Right lobe of liver (tissue), 6 donors: Measurements from ENCODE around the gene HS6ST2. TPM values are rescaled to one million over a fixed set of nuclear protein-coding genes. Genes with fewer than 3 reads are reported as not detected.

Source experiments
- ATAC-seq, 4 donors: fragments of 200-7000 bp; cut with Tn5 transposase; one replicate each; pipeline ENCODE4 v1.9.1; 2020; ENCODE audit warnings: mild to moderate bottlenecking in 4 of 4, moderate library complexity in 4 of 4
- DNase-seq, 3 donors: peaks; one replicate each; pipeline ENCODE4 v3.0.0-alpha.2; 2020
- H3K27ac ChIP-seq, 3 donors: fragments of 200-600 bp; one replicate each; pipeline ENCODE4 v1.8.0; 2022
- H3K27me3 ChIP-seq, 2 donors: fragments of 200-600 bp; one replicate each; pipeline ENCODE4 v1.8.0; 2022
- H3K36me3 ChIP-seq, 4 donors: fragments of 200-600 bp; sonication (generic) in 1 of 4; one replicate each; pipeline versions ENCODE4 v1.5.1 to v1.8.0; 2017 to 2022; ENCODE audit warnings: control low read depth in 1 of 4
- H3K4me1 ChIP-seq, 4 donors: fragments of 200-600 bp; sonication (generic) in 1 of 4; one replicate each; pipeline versions ENCODE4 v1.5.1 to v1.8.0; 2017 to 2022; ENCODE audit warnings: control low read depth in 1 of 4
- H3K4me3 ChIP-seq, 3 donors: fragments of 200-600 bp; one replicate each; pipeline ENCODE4 v1.8.0; 2022
- H3K9me3 ChIP-seq, 4 donors: fragments of 200-600 bp; sonication (generic) in 1 of 4; one replicate each; pipeline versions ENCODE4 v1.5.1 to v1.8.0; 2017 to 2022; ENCODE audit warnings: control low read depth in 1 of 4
- CTCF ChIP-seq, 4 donors: fragments of 200-600 bp in 3 of 4; fragments of 450-650 bp in 1 of 4; IDR thresholded peaks; one replicate each; pipeline versions ENCODE4 v1.5.1 to v1.8.0; 2016 to 2022; ENCODE audit warnings: antibody characterized with exemption in 4 of 4, mild to moderate bottlenecking in 2 of 4
- POLR2A ChIP-seq: fragments of 450-650 bp; IDR thresholded peaks from one replicate; pipeline ENCODE4 v1.6.1; 2017; ENCODE audit warnings: antibody characterized with exemption, mild to moderate bottlenecking
- WGBS: methylation state at CpG from one replicate; pipeline ENCODE4 v1.1.6; 2018; ENCODE audit warnings: low coverage, low lambda C conversion rate; ENCODE audit not compliant: insufficient coverage; ENCODE audit errors: missing lambda C conversion rate; 5-methylcytosine and 5-hydroxymethylcytosine counted together
- intact Hi-C, 2 donors: fragments of 100-400 bp; cut with DNase I; formaldehyde crosslinking; loops; one replicate each; pipeline versions ENCODE4 v1.11.2 to v1.14.1; 2022
- total RNA-seq, 6 experiments: library from RNA; depleted of rRNA in 2 of 6; stranded (reverse); fragments of >200 nt in 2 of 6; fragmentation: NEBNext Ultra II Directional in 3 of 6; extraction: Animal tissue kit (Norgen Biotek cat#: 25700) in 3 of 6; gene quantifications; one replicate each; pipeline versions ENCODE4 v1.1.0 to v1.2.4, GENCODE V29; 2016 to 2023
- donor health status: DM: no; HTN: yes; CAD: no.
- donor health status: DM: no; HTN: no; CAD: no.
- donor health status: DM: no; HTN: no; CAD: no.
- donor health status: DM: no; HTN: yes; CAD: no.
- donor health status: DM: no; HTN: yes; CAD: no.

HS6ST2 gene
- total RNA-seq, 6 experiments from 2014 or later = 0.09 TPM; not detected in 5

DNA sequence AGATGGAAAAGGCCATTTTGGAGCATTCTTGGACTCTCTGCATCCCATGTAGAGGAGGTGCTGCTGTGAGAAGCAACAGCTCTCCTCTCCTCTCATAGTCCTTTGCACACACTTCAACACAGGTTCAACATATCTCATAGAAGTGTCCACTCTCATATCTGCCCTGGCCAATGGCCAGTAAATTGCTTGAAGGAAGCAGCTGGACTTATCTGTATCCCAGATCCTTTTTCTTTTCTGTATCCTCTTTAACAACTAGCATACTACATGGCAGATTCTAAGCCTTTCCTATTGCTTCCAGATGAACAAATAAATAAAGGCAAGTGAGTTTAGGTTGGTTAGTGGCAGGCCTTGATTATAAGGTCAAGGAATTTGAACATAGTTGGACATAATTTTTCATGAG lies 122.0 kb downstream of the HS6ST2 start:
- H3K27ac ChIP-seq = no peak overlapping the region
- H3K9me3 ChIP-seq = no peaks in the 10 kb centered on the region
- intact Hi-C loops = no loop called here
- ATAC-seq (no peak), DNase-seq (no peak)
- no peak for TF ChIP-seq POLR2A
- no peaks in the 10 kb centered on the region for H3K4me1 ChIP-seq
- H3K27me3 ChIP-seq = peaks cover 0 to 3% of the 10 kb centered on the region in 2 donors
- no peak overlapping the region for H3K4me3 ChIP-seq
- no peaks in the 10 kb centered on the region for H3K36me3 ChIP-seq

DNA sequence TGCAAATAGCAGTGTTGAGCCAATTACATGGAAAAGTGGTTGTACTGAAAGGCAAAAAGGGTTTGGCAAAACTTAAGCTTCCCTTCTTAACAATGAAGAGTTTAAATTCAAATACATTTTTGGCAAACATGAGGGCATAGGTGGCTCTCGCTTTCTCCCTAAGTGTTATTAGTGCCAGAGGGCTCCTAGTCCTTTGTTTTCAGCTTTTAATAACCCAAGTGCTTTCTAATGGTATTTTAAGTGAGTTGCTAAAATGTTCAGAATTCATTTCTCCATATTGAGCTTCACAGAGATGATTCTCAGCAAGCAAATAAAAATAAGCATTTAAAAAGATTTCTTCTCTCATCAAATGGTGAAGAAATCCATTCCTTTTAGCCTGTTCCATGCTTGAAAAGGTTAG lies 123.7 kb downstream of the HS6ST2 start:
- Histone ChIP-seq H3K9me3 (no peaks in the 10 kb centered on the region), H3K4me3 (no peak overlapping the region), H3K27ac (no peak overlapping the region), H3K27me3 (peaks cover 0 to 3% of the 10 kb centered on the region in 2 donors), H3K36me3 (no peaks in the 10 kb centered on the region), H3K4me1 (no peaks in the 10 kb centered on the region)
- DNase-seq (no peak), ATAC-seq (no peak)
- TF ChIP-seq CTCF (IDR thresholded peaks at IDR 0.05) = no peak
- TF ChIP-seq POLR2A = no peak
- intact Hi-C loops = no loop called here
- WGBS = 43% methylated on average over 1 of the region's 1 CpG

DNA sequence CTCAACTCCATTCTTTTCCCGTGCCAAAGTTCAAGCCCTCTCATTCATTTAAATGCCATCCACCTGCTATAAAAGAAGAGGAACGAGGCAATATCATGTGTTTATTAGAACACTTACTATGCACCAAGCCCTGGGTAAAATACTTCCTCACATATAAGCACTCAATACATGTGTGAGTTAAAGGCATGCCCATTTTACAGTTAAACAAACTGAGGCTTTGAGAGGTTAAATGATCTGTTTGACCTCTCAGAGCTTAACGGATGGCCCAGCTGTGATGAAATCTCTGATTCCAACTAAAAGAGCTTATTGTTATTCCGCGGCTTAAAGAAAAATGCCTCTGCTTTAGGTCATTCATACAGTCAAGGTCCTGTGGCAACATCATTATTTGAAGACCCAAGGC lies 124.3 kb downstream of the HS6ST2 start:
- Histone ChIP-seq H3K4me3 (no peak overlapping the region), H3K27ac (no peak overlapping the region), H3K36me3 (no peaks in the 10 kb centered on the region), H3K4me1 (no peaks in the 10 kb centered on the region), H3K9me3 (no peaks in the 10 kb centered on the region), H3K27me3 (peaks cover 0 to 3% of the 10 kb centered on the region in 2 donors)
- 49% methylated on average over 5 of the region's 5 CpGs for WGBS
- ATAC-seq (no peak), DNase-seq (no peak)
- intact Hi-C loops = no loop called here
- TF ChIP-seq POLR2A = no peak
- TF ChIP-seq CTCF (IDR thresholded peaks at IDR 0.05) = no peak

GRCh38 chrX:132833373-132833772 lies 125.1 kb downstream of the HS6ST2 start:
- 27% methylated on average over 2 of the region's 2 CpGs for WGBS
- intact Hi-C loops = no loop called here
- no peak for TF ChIP-seq CTCF (IDR thresholded peaks at IDR 0.05)
- TF ChIP-seq POLR2A = no peak
- Histone ChIP-seq H3K36me3 (no peaks in the 10 kb centered on the region), H3K4me1 (no peaks in the 10 kb centered on the region), H3K4me3 (no peak overlapping the region), H3K9me3 (no peaks in the 10 kb centered on the region), H3K27me3 (peaks cover 0 to 3% of the 10 kb centered on the region in 2 donors), H3K27ac (no peak overlapping the region)
- DNase-seq = no peak
- no peak for ATAC-seq

- WGBS = 59% methylated on average over 7 of the region's 8 CpGs
- H3K4me3 ChIP-seq = no peak overlapping the region
- no peak for DNase-seq
These were observed 127.0 kb downstream of the HS6ST2 start for GRCh38 chrX:132831336-132831973.

More at GRCh38 chrX:132831336-132831973, 127.0 kb downstream of the HS6ST2 start:
- no peaks in the 10 kb centered on the region for H3K4me1 ChIP-seq
- no peak overlapping the region for H3K27ac ChIP-seq
- H3K9me3 ChIP-seq = no peaks in the 10 kb centered on the region
- intact Hi-C loops = no loop called here
- H3K27me3 ChIP-seq = peaks cover 0 to 3% of the 10 kb centered on the region in 2 donors
- TF ChIP-seq POLR2A = no peak
- no peak for TF ChIP-seq CTCF (IDR thresholded peaks at IDR 0.05)
- H3K36me3 ChIP-seq = no peaks in the 10 kb centered on the region
- no peak for ATAC-seq
